Naive thymus-derived CD4-positive, alpha-beta T cell (primary cell): ENCODE data around the gene IL26. TPM values are rescaled to one million over a fixed set of nuclear protein-coding genes. Genes with fewer than 3 reads are reported as not detected.

Experiments used
- ATAC-seq: fragments of 150-1000 bp; cut with Tn5 transposase; 2 replicates; pipeline ENCODE4 v1.10.0; 2021; ENCODE audit warnings: mild to moderate bottlenecking, moderate library complexity
- CTCF ChIA-PET: fragments of 350-600 bp; sonication (Branson Sonifier 250); formaldehyde crosslinking; loops from one replicate; lab custom pipeline; 2021; ENCODE audit warnings: antibody characterized with exemption; lab: Charles Lee
- POLR2A ChIA-PET: fragments of 350-600 bp; sonication (Branson Sonifier 250); formaldehyde crosslinking; loops from one replicate; lab custom pipeline; 2021; ENCODE audit warnings: antibody characterized with exemption, inconsistent platforms; lab: Charles Lee
- DNase-seq, 9 donors: peaks; one replicate each; pipeline versions ENCODE4 v3.0.0 to v3.0.0-alpha.2; 2020 to 2022; ENCODE audit warnings: mixed read lengths in 1 of 9
- H3K27ac ChIP-seq: one replicate; pipeline ENCODE4 v1.7.0; 2013; ENCODE audit warnings: mild to moderate bottlenecking, low read depth, low read length, moderate library complexity
- H3K27me3 ChIP-seq, 2 donors: one replicate each; pipeline ENCODE4 v1.7.0; 2013; ENCODE audit warnings: low read length in 2 of 2, mild to moderate bottlenecking in 2 of 2, moderate library complexity in 2 of 2; ENCODE audit not compliant: control insufficient read depth in 2 of 2, insufficient read depth in 2 of 2
- H3K36me3 ChIP-seq, 3 experiments: 1 replicate in 2 of 3; 2 replicates in 1 of 3; pipeline ENCODE4 v1.7.0; 2013; ENCODE audit warnings: low read length in 3 of 3, mild to moderate bottlenecking in 3 of 3, moderate library complexity in 1 of 3; ENCODE audit not compliant: insufficient read depth in 3 of 3, control insufficient read depth in 2 of 3
- H3K4me1 ChIP-seq, 2 donors: one replicate each; pipeline ENCODE4 v1.7.0; 2013; ENCODE audit warnings: low read length in 2 of 2, mild to moderate bottlenecking in 2 of 2, moderate library complexity in 1 of 2; ENCODE audit not compliant: control insufficient read depth in 2 of 2, insufficient read depth in 2 of 2
- H3K4me3 ChIP-seq: 2 replicates; pipeline ENCODE4 v1.7.0; 2013; ENCODE audit warnings: mild to moderate bottlenecking, low read length
- H3K9me3 ChIP-seq, 3 experiments: 1 replicate in 2 of 3; 2 replicates in 1 of 3; pipeline ENCODE4 v1.7.0; 2013; ENCODE audit warnings: low read length in 3 of 3; ENCODE audit not compliant: control insufficient read depth in 2 of 3
- H3K27ac Mint-ChIP-seq, 9 donors: one replicate each; pipeline ENCODE4 v1.8.0; 2020 to 2022; ENCODE audit warnings: mixed read lengths in 9 of 9, mild to moderate bottlenecking in 8 of 9, moderate library complexity in 5 of 9, inconsistent platforms in 2 of 9
- H3K27me3 Mint-ChIP-seq, 5 donors: one replicate each; pipeline ENCODE4 v1.8.0; 2021 to 2022; ENCODE audit warnings: mixed read lengths in 5 of 5, mild to moderate bottlenecking in 1 of 5
- H3K36me3 Mint-ChIP-seq, 5 donors: one replicate each; pipeline ENCODE4 v1.8.0; 2020 to 2022; ENCODE audit warnings: mixed read lengths in 5 of 5, mild to moderate bottlenecking in 3 of 5, inconsistent platforms in 1 of 5
- H3K4me1 Mint-ChIP-seq, 7 donors: one replicate each; pipeline ENCODE4 v1.8.0; 2020 to 2022; ENCODE audit warnings: mixed read lengths in 7 of 7, mild to moderate bottlenecking in 3 of 7, inconsistent platforms in 1 of 7
- H3K4me3 Mint-ChIP-seq, 10 donors: one replicate each; pipeline ENCODE4 v1.8.0; 2020 to 2022; ENCODE audit warnings: mild to moderate bottlenecking in 10 of 10, mixed read lengths in 10 of 10, moderate library complexity in 6 of 10, inconsistent platforms in 2 of 10
- H3K9me3 Mint-ChIP-seq, 11 donors: one replicate each; pipeline ENCODE4 v1.8.0; 2020 to 2022; ENCODE audit warnings: mixed read lengths in 11 of 11, mild to moderate bottlenecking in 4 of 11, inconsistent platforms in 1 of 11, moderate library complexity in 1 of 11
- intact Hi-C, 2 donors: fragments of 100-400 bp; cut with micrococcal nuclease; formaldehyde crosslinking; loops; one replicate each; pipeline ENCODE4 v1.15.1; 2023
- polyA plus RNA-seq, 2 donors: library from polyadenylated mRNA; unstranded; fragments of 300-500 nt; fragmentation: Illumina TruSeq; gene quantifications; one replicate each; pipeline ENCODE4 v1.2.3, GENCODE V29; 2021
- total RNA-seq, 6 experiments: library from RNA in 5 of 6; stranded (reverse) in 5 of 6; gene quantifications; 1 replicate in 5 of 6; 2 replicates in 1 of 6; pipeline ENCODE4 v1.2.3 and lab custom pipeline; 2021 to 2026

Gene IL26
- total and polyA plus RNA-seq, 7 experiments from 2014 or later, result 4.5 TPM; not detected in 6

DNA sequence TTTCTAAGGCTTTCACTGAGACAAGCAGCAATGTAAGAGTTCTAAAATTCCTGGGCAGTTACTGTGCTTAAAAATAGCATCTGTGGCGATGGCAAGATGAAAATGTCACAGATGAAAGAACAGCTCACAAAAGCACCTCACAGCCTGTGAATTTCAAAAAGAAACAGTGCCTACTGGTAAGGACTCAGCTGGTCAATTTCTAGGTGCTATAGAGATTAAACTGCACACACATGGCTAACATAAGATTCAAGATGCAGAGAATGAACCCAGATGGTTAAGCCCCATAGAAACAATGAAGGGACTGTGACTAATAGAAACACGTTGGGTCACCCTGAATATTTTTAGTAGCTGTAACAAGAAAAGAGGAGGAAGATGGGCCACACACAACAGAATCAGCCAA, 12.0 kb upstream of the IL26 start:
- ATAC-seq (no peak), DNase-seq (no peak)
- H3K9me3 Mint-ChIP-seq, result peaks cover 0 to 6% (median 0%) of the 10 kb centered on the region in 11 donors
- intact Hi-C loops, result loop anchor here (5.0 to 10.0 kb wide), 2 partner anchors 507 to 570 kb away; partner anchors contain the start of genes MDM2 (in 1 of the 2) and SLC35E3 (in 1 of the 2)
- H3K36me3 ChIP-seq, result no peaks in the 10 kb centered on the region
- CTCF ChIA-PET, result no interaction called here
- no peaks in the 10 kb centered on the region for H3K27me3 ChIP-seq
- no peaks in the 10 kb centered on the region for H3K27me3 Mint-ChIP-seq
- peaks cover 0 to 16% (median 4%) of the 10 kb centered on the region in 5 donors for H3K36me3 Mint-ChIP-seq
- H3K27ac ChIP-seq, result peak overlapping the region; percentile 67
- POLR2A ChIA-PET, result interaction anchor here (0.7 to 1.4 kb wide), 2 partner anchors 8 to 46 kb away, joined by 3 read pairs; no protein-coding TSS in a partner anchor
- H3K4me1 Mint-ChIP-seq, result peaks cover 35 to 78% (median 60%) of the 10 kb centered on the region in 7 donors
- H3K4me3 Mint-ChIP-seq, result peak overlapping the region in 9 of 10 donors; percentile 63 to 97 (median 95)
- H3K9me3 ChIP-seq, result no peaks in the 10 kb centered on the region
- H3K4me3 ChIP-seq, result no peak overlapping the region
- peaks cover 23 to 32% of the 10 kb centered on the region in 2 donors for H3K4me1 ChIP-seq
- H3K27ac Mint-ChIP-seq, result peak overlapping the region; percentile 67 to 99 (median 96)

DNA sequence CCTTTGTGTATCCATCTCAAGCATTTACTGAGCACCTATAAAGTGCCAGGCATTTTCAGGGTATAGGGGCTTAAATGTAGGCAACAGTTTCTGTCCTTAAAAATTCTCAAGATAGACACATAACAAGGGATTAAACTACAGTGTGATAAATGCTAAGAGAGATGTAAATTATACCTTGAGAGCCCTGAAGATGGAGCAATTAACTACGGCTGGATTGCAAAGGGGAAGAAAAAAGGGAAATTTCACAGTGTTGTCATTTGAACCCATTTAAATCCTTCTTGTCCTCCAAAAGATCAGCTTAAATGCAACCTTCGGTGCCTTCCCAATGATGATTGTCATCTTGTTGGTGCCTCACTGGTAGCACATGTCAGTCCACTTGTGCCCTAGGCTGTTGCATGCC, 11.5 kb upstream of the IL26 start:
- H3K27me3 ChIP-seq, result no peaks in the 10 kb centered on the region
- POLR2A ChIA-PET, result interaction anchor here (1.2 to 1.8 kb wide), 4 partner anchors 9 to 78 kb away, joined by 3 to 4 read pairs (median 3); no protein-coding TSS in a partner anchor
- ATAC-seq (no peak), DNase-seq (no peak)
- Mint-ChIP-seq H3K27me3 (no peaks in the 10 kb centered on the region), H3K9me3 (peaks cover 0 to 5% (median 0%) of the 10 kb centered on the region in 11 donors), H3K36me3 (peaks cover 0 to 16% (median 4%) of the 10 kb centered on the region in 5 donors), H3K4me1 (peaks cover 35 to 75% (median 60%) of the 10 kb centered on the region in 7 donors), H3K4me3 (peak overlapping the region; percentile 82 to 97 (median 94)), H3K27ac (peak overlapping the region; percentile 88 to 99 (median 96))
- intact Hi-C loops, result loop anchor here (5.0 to 10.0 kb wide), 2 partner anchors 508 to 570 kb away; partner anchors contain the start of genes MDM2 (in 1 of the 2) and SLC35E3 (in 1 of the 2)
- CTCF ChIA-PET, result interaction anchor here (1.4 kb wide), 1 partner anchor 83 kb away, joined by 4 read pairs; no protein-coding TSS in a partner anchor
- H3K36me3 ChIP-seq, result no peaks in the 10 kb centered on the region
- no peaks in the 10 kb centered on the region for H3K9me3 ChIP-seq
- peaks cover 23 to 32% of the 10 kb centered on the region in 2 donors for H3K4me1 ChIP-seq
- peak overlapping the region; percentile 67 for H3K27ac ChIP-seq
- H3K4me3 ChIP-seq, result peak overlapping the region; percentile 64

DNA sequence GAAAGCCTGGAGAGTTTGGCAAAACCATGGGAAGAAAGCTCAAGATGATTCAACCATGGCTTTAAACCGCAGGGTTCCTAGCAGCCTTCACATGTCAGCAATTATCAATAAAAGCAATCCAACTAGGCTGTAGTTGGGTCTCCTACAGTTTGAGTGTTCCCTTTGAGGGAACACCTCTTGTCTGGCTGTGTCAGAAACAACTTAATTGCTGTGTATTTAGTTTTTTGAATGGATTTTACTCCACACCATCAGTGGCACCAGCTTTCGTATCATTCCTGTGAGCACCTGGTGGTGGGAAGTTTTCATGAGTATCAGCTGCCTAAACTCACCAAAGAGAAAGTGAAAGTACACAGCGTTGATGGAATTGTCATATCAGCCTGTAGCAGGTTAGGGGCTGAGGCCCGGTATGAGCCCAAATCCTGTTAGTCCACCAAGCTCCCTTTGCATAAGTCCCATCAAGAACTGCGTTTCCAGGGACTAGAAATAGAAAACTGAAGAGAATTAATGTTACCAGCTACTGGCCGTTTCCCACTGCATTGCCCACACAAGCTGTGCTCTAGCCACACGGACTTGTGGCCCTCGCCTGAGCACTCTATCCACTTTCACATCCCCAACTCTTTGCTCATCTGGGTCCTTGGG, 10.9 kb upstream of the IL26 start:
- ATAC-seq, result peak; percentile 84
- peaks cover 35 to 72% (median 60%) of the 10 kb centered on the region in 7 donors for H3K4me1 Mint-ChIP-seq
- ChIA-PET CTCF (interaction anchor here (1.4 kb wide), 2 partner anchors 81 to 84 kb away, joined by 4 to 5 read pairs; no protein-coding TSS in a partner anchor), POLR2A (interaction anchor here (0.6 to 1.8 kb wide), 6 partner anchors 9 to 143 kb away, joined by 3 to 5 read pairs (median 4); no protein-coding TSS in a partner anchor)
- Histone ChIP-seq H3K4me3 (peak overlapping the region; percentile 64), H3K4me1 (peaks cover 23 to 32% of the 10 kb centered on the region in 2 donors), H3K27ac (peak overlapping the region; percentile 67), H3K9me3 (no peaks in the 10 kb centered on the region), H3K36me3 (no peaks in the 10 kb centered on the region), H3K27me3 (no peaks in the 10 kb centered on the region)
- peak overlapping the region; percentile 82 to 97 (median 94) for H3K4me3 Mint-ChIP-seq
- peaks cover 0 to 16% (median 4%) of the 10 kb centered on the region in 5 donors for H3K36me3 Mint-ChIP-seq
- intact Hi-C loops, result loop anchor here (1.0 to 10.0 kb wide), 5 partner anchors 13 to 967 kb away; partner anchors contain the start of genes CAND1 (in 1 of the 2), MDM1 (in 1 of the 2), MDM2 (in 1 of the 2) and SLC35E3 (in 1 of the 2)
- H3K27me3 Mint-ChIP-seq, result no peaks in the 10 kb centered on the region
- H3K27ac Mint-ChIP-seq, result peak overlapping the region; percentile 88 to 99 (median 96)
- DNase-seq, result peak in 7 of 9 donors; percentile 58 to 78 (median 68)
- peaks cover 0 to 5% (median 0%) of the 10 kb centered on the region in 11 donors for H3K9me3 Mint-ChIP-seq

DNA sequence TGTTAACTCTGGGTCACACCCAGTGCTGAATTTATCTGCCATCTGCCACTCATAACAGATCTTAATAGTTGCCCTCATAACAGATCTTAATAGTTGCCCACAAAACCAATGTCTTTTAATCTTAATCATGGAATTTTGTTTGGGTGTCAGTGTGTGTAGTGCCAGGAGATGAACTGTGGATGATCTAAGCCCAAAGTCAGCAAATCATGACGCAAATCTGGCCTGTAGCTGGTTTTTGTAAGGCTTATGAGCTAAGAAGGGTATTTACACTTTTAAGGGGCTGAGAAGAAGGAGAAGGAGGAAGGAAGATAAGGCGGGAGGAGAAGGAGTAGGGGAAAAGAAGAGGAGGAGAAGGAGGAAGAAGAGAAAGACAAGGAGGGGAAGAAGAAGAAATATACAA, 10.0 kb upstream of the IL26 start:
- Histone ChIP-seq H3K36me3 (no peaks in the 10 kb centered on the region), H3K27ac (no peak overlapping the region), H3K4me1 (peaks cover 14 to 23% of the 10 kb centered on the region in 2 donors), H3K9me3 (no peaks in the 10 kb centered on the region), H3K4me3 (no peak overlapping the region), H3K27me3 (no peaks in the 10 kb centered on the region)
- H3K27ac Mint-ChIP-seq, result peak overlapping the region in 8 of 9 donors; percentile 47 to 97 (median 95)
- H3K36me3 Mint-ChIP-seq, result peaks cover 0 to 10% (median 4%) of the 10 kb centered on the region in 5 donors
- no peak for DNase-seq
- intact Hi-C loops, result loop anchor here (5.0 to 10.0 kb wide), 2 partner anchors 509 to 572 kb away; partner anchors contain the start of genes MDM2 (in 1 of the 2) and SLC35E3 (in 1 of the 2)
- no peak for ATAC-seq
- POLR2A ChIA-PET, result interaction anchor here (0.7 to 1.8 kb wide), 3 partner anchors 12 to 60 kb away, joined by 3 to 4 read pairs (median 4); no protein-coding TSS in a partner anchor
- H3K4me1 Mint-ChIP-seq, result peaks cover 29 to 70% (median 51%) of the 10 kb centered on the region in 7 donors
- H3K9me3 Mint-ChIP-seq, result peaks cover 0 to 5% (median 0%) of the 10 kb centered on the region in 11 donors
- H3K4me3 Mint-ChIP-seq, result peak overlapping the region; percentile 11 to 97 (median 94)
- H3K27me3 Mint-ChIP-seq, result no peaks in the 10 kb centered on the region
- CTCF ChIA-PET, result interaction anchor here (0.5 to 1.4 kb wide), 3 partner anchors 62 to 85 kb away, joined by 4 to 6 read pairs (median 5); no protein-coding TSS in a partner anchor

DNA sequence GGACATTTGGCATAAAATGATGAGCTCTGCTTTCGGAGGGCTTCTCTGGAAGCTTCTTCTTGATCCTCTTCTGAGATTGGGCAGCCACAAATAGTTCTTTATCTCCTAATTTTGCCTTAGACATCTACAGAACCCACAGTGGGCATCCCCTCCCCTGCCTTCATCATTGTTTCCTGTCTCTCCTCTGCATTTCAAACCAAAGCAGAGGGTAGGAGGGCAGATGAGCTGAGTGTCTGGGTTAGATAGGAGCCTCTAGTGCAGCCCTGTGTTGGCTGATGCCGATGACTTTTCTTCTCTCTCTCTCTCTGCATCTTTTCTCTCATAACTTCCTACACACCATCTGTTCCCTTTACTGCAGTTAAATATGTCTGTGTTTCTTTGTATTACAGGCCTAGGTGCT, 8.5 kb upstream of the IL26 start:
- Histone ChIP-seq H3K4me3 (no peak overlapping the region), H3K36me3 (no peaks in the 10 kb centered on the region), H3K4me1 (peaks cover 12 to 18% of the 10 kb centered on the region in 2 donors), H3K27me3 (no peaks in the 10 kb centered on the region), H3K27ac (no peak overlapping the region), H3K9me3 (no peaks in the 10 kb centered on the region)
- Mint-ChIP-seq H3K4me3 (peak overlapping the region in 1 of 10 donors; percentile 3), H3K27me3 (no peaks in the 10 kb centered on the region), H3K4me1 (peaks cover 21 to 59% (median 43%) of the 10 kb centered on the region in 7 donors), H3K27ac (peak overlapping the region in 2 of 9 donors; percentile 0 to 43), H3K9me3 (peaks cover 0 to 5% (median 0%) of the 10 kb centered on the region in 11 donors), H3K36me3 (peaks cover 0 to 12% (median 4%) of the 10 kb centered on the region in 5 donors)
- CTCF ChIA-PET, result interaction anchor here (0.8 to 1.6 kb wide), 2 partner anchors 11 to 12 kb away, joined by 4 read pairs; no protein-coding TSS in a partner anchor
- intact Hi-C loops, result loop anchor here in 1 of 2 donors (5.0 to 10.0 kb wide), 2 partner anchors 218 to 511 kb away; partner anchors contain the start of gene SLC35E3
- DNase-seq (peak in 1 of 9 donors; percentile 20), ATAC-seq (peak; percentile 39)
- POLR2A ChIA-PET, result no interaction called here

DNA sequence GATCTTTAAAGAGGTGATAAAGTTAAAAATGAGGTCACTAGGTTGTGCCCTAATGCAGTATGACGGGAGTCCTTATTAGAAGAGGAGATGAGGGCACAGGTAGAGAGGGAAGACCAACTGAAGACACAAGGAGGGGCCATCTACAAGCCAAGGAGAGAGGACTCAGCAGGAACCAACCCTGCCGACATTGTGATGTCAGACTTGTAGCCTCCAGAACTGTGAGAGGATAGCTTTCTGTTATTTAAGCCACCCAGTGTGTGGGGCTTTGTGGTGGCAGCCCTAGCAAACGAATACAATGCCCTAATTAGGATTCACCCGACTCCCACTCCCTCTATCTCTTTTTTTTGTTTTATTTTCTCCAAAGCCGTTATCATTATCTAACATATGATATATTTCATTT, 7.9 kb upstream of the IL26 start:
- H3K9me3 Mint-ChIP-seq, result peaks cover 0 to 3% (median 0%) of the 10 kb centered on the region in 11 donors
- ChIA-PET CTCF (interaction anchor here (0.8 to 2.7 kb wide), 3 partner anchors 10 to 84 kb away, joined by 4 to 12 read pairs (median 4); no protein-coding TSS in a partner anchor), POLR2A (no interaction called here)
- no peak for DNase-seq
- no peak overlapping the region for H3K4me3 Mint-ChIP-seq
- Histone ChIP-seq H3K4me3 (no peak overlapping the region), H3K4me1 (peaks cover 12 to 18% of the 10 kb centered on the region in 2 donors), H3K27me3 (no peaks in the 10 kb centered on the region), H3K36me3 (no peaks in the 10 kb centered on the region), H3K27ac (no peak overlapping the region), H3K9me3 (no peaks in the 10 kb centered on the region)
- peaks cover 20 to 55% (median 41%) of the 10 kb centered on the region in 7 donors for H3K4me1 Mint-ChIP-seq
- H3K27ac Mint-ChIP-seq, result no peak overlapping the region
- ATAC-seq, result no peak
- peaks cover 0 to 12% (median 4%) of the 10 kb centered on the region in 5 donors for H3K36me3 Mint-ChIP-seq
- intact Hi-C loops, result loop anchor here in 1 of 2 donors (5.0 to 10.0 kb wide), 2 partner anchors 219 to 511 kb away; partner anchors contain the start of gene SLC35E3
- no peaks in the 10 kb centered on the region for H3K27me3 Mint-ChIP-seq
